ENCODE results near the gene SORCS2. TPM values are rescaled to one million over a fixed set of nuclear protein-coding genes. Genes with fewer than 3 reads are reported as not detected.

Gene SORCS2
- total and polyA plus RNA-seq, 2 of the 13 experiments (the other 11 are each of a cell fraction or from before 2014, with no cell fraction given) = 0.82 to 1.0 TPM

GRCh38 chr4:7710576-7711306 lies 518.4 kb downstream of the SORCS2 start (continued):
- no peak for TF ChIP-seq RBM39 (IDR thresholded peaks at IDR 0.05; ENCODE audit: low read depth, low read length, poor library complexity, severe bottlenecking)
- TF ChIP-seq KMT2B (CRISPR knock-in tag; IDR thresholded peaks at IDR 0.05) = no peak

DNA sequence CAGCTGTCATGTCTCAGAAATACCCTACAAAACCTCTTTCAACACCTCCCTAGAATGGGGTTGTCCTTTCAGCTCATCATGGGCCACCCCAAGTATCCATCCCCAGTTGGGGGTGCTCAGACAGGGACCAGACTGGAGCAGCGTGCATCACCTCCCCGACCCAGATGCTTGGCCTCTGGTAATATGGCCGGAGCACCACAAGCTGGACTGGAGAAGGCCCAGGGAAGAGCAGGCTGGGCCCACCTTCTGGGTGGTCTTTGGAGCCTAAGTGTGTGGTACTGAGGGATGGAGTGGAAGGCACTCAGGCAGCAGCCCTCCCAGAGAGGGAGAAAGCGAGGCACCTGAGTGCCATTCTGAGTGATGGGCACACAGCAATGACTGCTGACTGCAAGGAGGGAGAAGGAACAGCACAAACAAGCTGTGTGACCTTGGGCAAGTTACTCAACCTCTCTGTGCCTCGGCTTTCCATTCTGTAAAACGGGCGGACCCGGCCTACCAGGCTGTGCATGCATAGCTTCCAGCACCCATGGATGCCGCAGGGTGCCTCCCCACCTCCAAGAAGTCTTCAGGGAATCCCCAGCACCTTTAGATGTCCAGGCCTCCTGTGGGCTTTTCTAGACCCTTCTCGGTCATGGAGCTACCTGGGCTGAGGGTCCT lies 519.1 kb downstream of the SORCS2 start:
- Histone ChIP-seq H3K36me3 (replicated peaks in 1 of 2; ENCODE audit: control insufficient read depth in 1 of 2, insufficient read depth in 2 of 2, low read length in 2 of 2) (no peaks in the 10 kb centered on the region), H3K4me3 (replicated peaks in 1 of 3; ENCODE audit: insufficient read depth in 1 of 3, low read depth in 2 of 3, low read length in 3 of 3) (no peak overlapping the region), H3K9me3 (ENCODE audit: low read length) (no peaks in the 10 kb centered on the region), H3K27ac (ENCODE audit: extremely low read length, insufficient read depth, low read length) (no peak overlapping the region), H2AFZ (ENCODE audit: low read length) (no peak overlapping the region), H4K20me1 (ENCODE audit: insufficient read depth, low read length) (no peaks in the 10 kb centered on the region), H3K79me2 (ENCODE audit: insufficient read depth, low read length) (no peaks in the 10 kb centered on the region), H3K27me3 (ENCODE audit: control insufficient read depth in 1 of 2, insufficient read depth in 2 of 2, low read length in 2 of 2) (no peaks in the 10 kb centered on the region), H3K9ac (ENCODE audit: insufficient read depth, low read depth, low read length) (no peak overlapping the region), H3K4me2 (ENCODE audit: low read depth, low read length) (no peak overlapping the region), H3K4me1 (ENCODE audit: insufficient read depth, low read length) (no peaks in the 10 kb centered on the region)
- in situ Hi-C loops (cut with HindIII; ENCODE audit: extremely low pct_ligation_motif_present, low pct_unique_long_range_greater_than_20kb) (no loop called here), intact Hi-C loops (cut with micrococcal nuclease; ENCODE audit: unreplicated experiment) (no loop called here)
- CTCF ChIA-PET (ENCODE audit: low intra/inter-chr PET ratio, low total read pairs) = no interaction called here
- POLR2A ChIA-PET = no interaction called here
- no peak for DNase-seq (ENCODE audit: low spot score)
- TF ChIP-seq ZNF768 (CRISPR knock-in tag; IDR thresholded peaks at IDR 0.05) (peak; percentile 97), ISL2 (CRISPR knock-in tag; IDR thresholded peaks at IDR 0.05) (no peak)
- no peak for ATAC-seq
- 93% methylated on average over 3 of the region's 10 CpGs for WGBS (ENCODE audit: low lambda C conversion rate)
- FAIRE-seq = no peak
- BruUV-seq (replicated peaks) = no TSS peak

DNA sequence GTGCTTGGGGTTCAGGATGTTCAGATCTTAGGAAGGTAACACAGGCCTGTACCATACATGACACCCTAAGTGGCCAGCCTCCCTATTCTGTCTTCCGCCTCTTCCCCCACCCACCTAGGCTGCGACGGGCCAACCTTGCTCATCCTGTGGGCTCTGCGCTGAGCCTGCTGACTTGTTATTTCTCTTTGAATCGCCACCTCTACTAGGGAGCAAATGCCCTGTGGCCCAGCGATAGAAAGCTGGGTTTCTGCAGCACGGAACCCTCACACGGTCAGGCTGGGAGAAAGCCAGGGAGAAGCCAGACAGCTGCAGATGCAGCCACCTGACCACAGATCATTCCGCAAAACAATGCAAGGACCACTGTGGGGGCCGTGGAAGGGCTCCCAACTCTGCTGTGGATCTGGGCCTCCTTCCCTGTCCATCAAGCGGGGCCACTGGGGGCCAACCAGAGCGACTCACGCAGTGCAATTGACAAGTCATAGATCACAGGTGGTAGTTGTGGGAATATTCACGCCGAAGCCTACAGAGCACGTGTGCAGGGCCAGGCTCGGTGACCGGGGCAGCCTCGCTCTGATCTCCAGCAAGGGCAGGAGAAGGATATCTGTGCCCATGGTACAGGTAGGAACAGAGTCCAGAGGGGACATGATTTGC lies 519.8 kb downstream of the SORCS2 start:
- H2AFZ ChIP-seq (ENCODE audit: low read length) = no peak overlapping the region
- BruUV-seq (replicated peaks) = no TSS peak
- DNase-seq (ENCODE audit: low spot score) (no peak), FAIRE-seq (no peak), ATAC-seq (no peak)
- H3K4me1 ChIP-seq (ENCODE audit: insufficient read depth, low read length) = no peaks in the 10 kb centered on the region
- H3K79me2 ChIP-seq (ENCODE audit: insufficient read depth, low read length) = no peaks in the 10 kb centered on the region
- H3K9me3 ChIP-seq (ENCODE audit: low read length) = no peaks in the 10 kb centered on the region
- in situ Hi-C loops (cut with HindIII; ENCODE audit: extremely low pct_ligation_motif_present, low pct_unique_long_range_greater_than_20kb) = no loop called here
- POLR2A ChIA-PET = no interaction called here
- CTCF ChIA-PET (ENCODE audit: low intra/inter-chr PET ratio, low total read pairs) = no interaction called here
- no peak overlapping the region for H3K9ac ChIP-seq (ENCODE audit: insufficient read depth, low read depth, low read length)
- WGBS (ENCODE audit: low lambda C conversion rate) = 77% methylated on average over 17 of the region's 19 CpGs
- no peak overlapping the region for H3K4me2 ChIP-seq (ENCODE audit: low read depth, low read length)
- no peak overlapping the region for H3K27ac ChIP-seq (ENCODE audit: extremely low read length, insufficient read depth, low read length)
- H3K27me3 ChIP-seq (ENCODE audit: control insufficient read depth in 1 of 2, insufficient read depth in 2 of 2, low read length in 2 of 2) = no peaks in the 10 kb centered on the region
- H3K4me3 ChIP-seq (replicated peaks in 1 of 3; ENCODE audit: insufficient read depth in 1 of 3, low read depth in 2 of 3, low read length in 3 of 3) = no peak overlapping the region
- H4K20me1 ChIP-seq (ENCODE audit: insufficient read depth, low read length) = no peaks in the 10 kb centered on the region
- intact Hi-C loops (cut with micrococcal nuclease; ENCODE audit: unreplicated experiment) = no loop called here
- H3K36me3 ChIP-seq (replicated peaks in 1 of 2; ENCODE audit: control insufficient read depth in 1 of 2, insufficient read depth in 2 of 2, low read length in 2 of 2) = no peaks in the 10 kb centered on the region
- TF ChIP-seq ZNF557 (CRISPR knock-in tag; IDR thresholded peaks at IDR 0.05) (no peak), ZNF713 (CRISPR knock-in tag; IDR thresholded peaks at IDR 0.05) (no peak), THAP8 (CRISPR knock-in tag; IDR thresholded peaks at IDR 0.05; ENCODE audit: borderline replicate concordance) (no peak), CEBPG (CRISPR knock-in tag; IDR thresholded peaks at IDR 0.05) (no peak), LCORL (IDR thresholded peaks at IDR 0.05) (no peak), LCORL (CRISPR knock-in tag; IDR thresholded peaks at IDR 0.05) (no peak), ZNF891 (CRISPR knock-in tag; IDR thresholded peaks at IDR 0.05) (no peak), SUZ12 (IDR thresholded peaks at IDR 0.05; ENCODE audit: low read depth, low read length) (no peak), ZNF343 (CRISPR knock-in tag; IDR thresholded peaks at IDR 0.05) (no peak), SMAD3 (CRISPR knock-in tag; IDR thresholded peaks at IDR 0.05) (no peak), FIP1L1 (IDR thresholded peaks at IDR 0.05; ENCODE audit: borderline replicate concordance, insufficient read depth, low read depth, low read length) (no peak)
- TF ChIP-seq, protein P1, sequence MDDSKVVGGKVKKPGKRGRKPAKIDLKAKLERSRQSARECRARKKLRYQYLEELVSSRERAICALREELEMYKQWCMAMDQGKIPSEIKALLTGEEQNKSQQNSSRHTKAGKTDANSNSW (CRISPR knock-in tag; IDR thresholded peaks at IDR 0.05; ENCODE audit: borderline replicate concordance) = no peak
